ENCODE data around the gene CMSS1. TPM values are rescaled to one million over a fixed set of nuclear protein-coding genes. Genes with fewer than 3 reads are reported as not detected.

Gene CMSS1
- total and polyA plus RNA-seq, 2 of the 13 experiments (the other 11 are each of a cell fraction or from before 2014, with no cell fraction given) = 6.4 to 48.7 TPM

DNA sequence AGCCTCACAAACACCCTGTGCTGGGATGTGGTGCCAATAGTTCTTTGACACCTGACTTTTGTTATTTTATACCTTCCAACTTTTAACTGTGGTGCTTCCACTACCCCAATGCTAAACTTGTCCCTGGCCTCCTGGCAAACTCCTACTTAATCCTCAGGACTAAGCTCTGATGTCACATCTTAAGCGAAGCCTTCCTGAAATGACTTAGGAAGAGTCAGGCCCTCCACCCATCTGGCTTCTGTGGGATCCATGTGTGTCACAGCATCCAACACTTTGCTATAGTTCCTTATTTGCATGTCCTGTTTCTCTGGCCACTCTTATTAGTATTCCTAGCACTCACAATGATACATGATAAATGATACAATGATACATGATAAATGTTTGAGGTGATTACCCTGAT is 163.5 kb downstream of the CMSS1 start:
- Histone ChIP-seq H3K4me3 (replicated peaks in 1 of 3; ENCODE audit: insufficient read depth in 1 of 3, low read depth in 2 of 3, low read length in 3 of 3) (no peak overlapping the region), H3K4me1 (ENCODE audit: insufficient read depth, low read length) (0 out of 2 replicates have a peak, but pooled peaks cover 9% of the 10 kb centered on the region), H3K9me3 (ENCODE audit: low read length) (no peaks in the 10 kb centered on the region), H3K36me3 (replicated peaks in 1 of 2; ENCODE audit: control insufficient read depth in 1 of 2, insufficient read depth in 2 of 2, low read length in 2 of 2) (no peaks in the 10 kb centered on the region), H3K27ac (ENCODE audit: extremely low read length, insufficient read depth, low read length) (no peak overlapping the region), H4K20me1 (ENCODE audit: insufficient read depth, low read length) (no peaks in the 10 kb centered on the region), H3K79me2 (ENCODE audit: insufficient read depth, low read length) (no peaks in the 10 kb centered on the region), H3K4me2 (ENCODE audit: low read depth, low read length) (no peak overlapping the region), H2AFZ (ENCODE audit: low read length) (no peak overlapping the region), H3K9ac (ENCODE audit: insufficient read depth, low read depth, low read length) (no peak overlapping the region), H3K27me3 (ENCODE audit: control insufficient read depth in 1 of 2, insufficient read depth in 2 of 2, low read length in 2 of 2) (no peaks in the 10 kb centered on the region)
- intact Hi-C loops (cut with micrococcal nuclease; ENCODE audit: unreplicated experiment) (no loop called here), in situ Hi-C loops (cut with HindIII; ENCODE audit: extremely low pct_ligation_motif_present, low pct_unique_long_range_greater_than_20kb) (no loop called here)
- FAIRE-seq (no peak), ATAC-seq (no peak), DNase-seq (ENCODE audit: low spot score) (no peak)
- BruUV-seq (replicated peaks) = no TSS peak
- ChIA-PET POLR2A (no interaction called here), CTCF (ENCODE audit: low intra/inter-chr PET ratio, low total read pairs) (no interaction called here)
- 100% methylated on average over 1 of the region's 1 CpG for WGBS (ENCODE audit: low lambda C conversion rate)
- no peak for TF ChIP-seq HNRNPLL (IDR thresholded peaks at IDR 0.05; ENCODE audit: low read depth, low read length, poor library complexity, severe bottlenecking)
- TF ChIP-seq KLF6 (CRISPR knock-in tag; IDR thresholded peaks at IDR 0.05) = no peak
- TF ChIP-seq NFE2L2 (IDR thresholded peaks at IDR 0.05; ENCODE audit: low read length) = no peak
- TF ChIP-seq ZBTB42 (CRISPR knock-in tag; IDR thresholded peaks at IDR 0.05) = no peak
- TF ChIP-seq, protein P1, sequence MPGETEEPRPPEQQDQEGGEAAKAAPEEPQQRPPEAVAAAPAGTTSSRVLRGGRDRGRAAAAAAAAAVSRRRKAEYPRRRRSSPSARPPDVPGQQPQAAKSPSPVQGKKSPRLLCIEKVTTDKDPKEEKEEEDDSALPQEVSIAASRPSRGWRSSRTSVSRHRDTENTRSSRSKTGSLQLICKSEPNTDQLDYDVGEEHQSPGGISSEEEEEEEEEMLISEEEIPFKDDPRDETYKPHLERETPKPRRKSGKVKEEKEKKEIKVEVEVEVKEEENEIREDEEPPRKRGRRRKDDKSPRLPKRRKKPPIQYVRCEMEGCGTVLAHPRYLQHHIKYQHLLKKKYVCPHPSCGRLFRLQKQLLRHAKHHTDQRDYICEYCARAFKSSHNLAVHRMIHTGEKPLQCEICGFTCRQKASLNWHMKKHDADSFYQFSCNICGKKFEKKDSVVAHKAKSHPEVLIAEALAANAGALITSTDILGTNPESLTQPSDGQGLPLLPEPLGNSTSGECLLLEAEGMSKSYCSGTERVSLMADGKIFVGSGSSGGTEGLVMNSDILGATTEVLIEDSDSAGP (CRISPR knock-in tag; IDR thresholded peaks at IDR 0.05; ENCODE audit: borderline replicate concordance) = no peak
- no peak for TF ChIP-seq NCOR1 (IDR thresholded peaks at IDR 0.05; ENCODE audit: borderline replicate concordance, low read length)
- TF ChIP-seq HMG20B (CRISPR knock-in tag; conservative IDR thresholded peaks at IDR 0.05) = no peak

- Histone ChIP-seq H4K20me1 (ENCODE audit: insufficient read depth, low read length) (no peaks in the 10 kb centered on the region), H3K27me3 (ENCODE audit: control insufficient read depth in 1 of 2, insufficient read depth in 2 of 2, low read length in 2 of 2) (no peaks in the 10 kb centered on the region), H3K4me1 (ENCODE audit: insufficient read depth, low read length) (0 out of 2 replicates have a peak, but pooled peaks cover 9% of the 10 kb centered on the region), H3K79me2 (ENCODE audit: insufficient read depth, low read length) (no peaks in the 10 kb centered on the region), H2AFZ (ENCODE audit: low read length) (no peak overlapping the region), H3K9me3 (ENCODE audit: low read length) (no peaks in the 10 kb centered on the region), H3K36me3 (replicated peaks in 1 of 2; ENCODE audit: control insufficient read depth in 1 of 2, insufficient read depth in 2 of 2, low read length in 2 of 2) (no peaks in the 10 kb centered on the region), H3K4me2 (ENCODE audit: low read depth, low read length) (no peak overlapping the region), H3K4me3 (replicated peaks in 1 of 3; ENCODE audit: insufficient read depth in 1 of 3, low read depth in 2 of 3, low read length in 3 of 3) (no peak overlapping the region), H3K27ac (ENCODE audit: extremely low read length, insufficient read depth, low read length) (no peak overlapping the region), H3K9ac (ENCODE audit: insufficient read depth, low read depth, low read length) (no peak overlapping the region)
- BruUV-seq (replicated peaks) = no TSS peak
- intact Hi-C loops (cut with micrococcal nuclease; ENCODE audit: unreplicated experiment) = no loop called here
- in situ Hi-C loops (cut with HindIII; ENCODE audit: extremely low pct_ligation_motif_present, low pct_unique_long_range_greater_than_20kb) = no loop called here
- CTCF ChIA-PET (ENCODE audit: low intra/inter-chr PET ratio, low total read pairs) = no interaction called here
- 95% methylated on average over 2 of the region's 2 CpGs for WGBS (ENCODE audit: low lambda C conversion rate)
- FAIRE-seq = no peak
- ATAC-seq = no peak
- POLR2A ChIA-PET = no interaction called here
- DNase-seq (ENCODE audit: low spot score) = no peak
- TF ChIP-seq MTERF4 (CRISPR knock-in tag; IDR thresholded peaks at IDR 0.05) (no peak), JUN (CRISPR knock-in tag; IDR thresholded peaks at IDR 0.05) (no peak), ZNF552 (CRISPR knock-in tag; IDR thresholded peaks at IDR 0.05; ENCODE audit: borderline replicate concordance) (no peak), MYNN (CRISPR knock-in tag; IDR thresholded peaks at IDR 0.05; ENCODE audit: low read depth) (no peak), CCDC6 (CRISPR knock-in tag; IDR thresholded peaks at IDR 0.05) (no peak), SIN3B (IDR thresholded peaks at IDR 0.05; ENCODE audit: low read length) (no peak), ZKSCAN1 (IDR thresholded peaks at IDR 0.05; ENCODE audit: low read length) (no peak), SIX1 (CRISPR knock-in tag; IDR thresholded peaks at IDR 0.05; ENCODE audit: borderline replicate concordance) (no peak), ZMAT3 (CRISPR knock-in tag; conservative IDR thresholded peaks at IDR 0.05) (no peak), BRCA1 (CRISPR knock-in tag; IDR thresholded peaks at IDR 0.05) (no peak), CCAR2 (optimal IDR thresholded peaks at IDR 0.05; ENCODE audit: low read depth, low read length) (no peak), XRCC5 (optimal IDR thresholded peaks at IDR 0.05; ENCODE audit: low read length) (no peak), SMC3 (IDR thresholded peaks at IDR 0.05; ENCODE audit: low read length) (no peak), SRSF1 (optimal IDR thresholded peaks at IDR 0.05; ENCODE audit: low read depth, low read length) (no peak)
These were observed 165.0 kb downstream of the CMSS1 start for GRCh38 chr3:99982650-99983049.

Data from HepG2 (cell line).